ENCODE data around the gene GDNF.

- TF ChIP-seq POLR2AphosphoS5 (IDR thresholded peaks at IDR 0.05; ENCODE audit: low read depth, low read length) = no peak
- TF ChIP-seq REST (IDR thresholded peaks at IDR 0.05; ENCODE audit: insufficient read depth in 1 of 2, low read depth in 2 of 2, low read length in 2 of 2) = no peak
- no peak for TF ChIP-seq SIN3A (IDR thresholded peaks at IDR 0.05; ENCODE audit: borderline replicate concordance, insufficient read depth, low read length)
- TF ChIP-seq TAF1 (IDR thresholded peaks at IDR 0.05; ENCODE audit: borderline replicate concordance, insufficient read depth, low read length) = no peak
- TF ChIP-seq FOXP2 (optimal IDR thresholded peaks at IDR 0.05; ENCODE audit: borderline replicate concordance, extremely low read depth, extremely low read length, insufficient read depth) = no peak
These were observed 5.1 kb downstream of the GDNF start for GRCh38 chr5:37834542-37835379.
